SK-N-SH treated with all-trans-retinoic acid at 6 μM for 48 hours (cell line): Measurements from ENCODE around the gene COL23A1.

Source experiments
- TOX ChIP-seq: fragments of 250-450 bp; sonication (Bioruptor Pico); IDR thresholded peaks from 2 replicates; pipeline ENCODE4 v1.8.0; 2021; ENCODE audit warnings: mild to moderate bottlenecking, moderate library complexity, borderline replicate concordance
- TF ChIP-seq, protein P1 (sequence below): fragments of 250-450 bp; sonication (Bioruptor Pico); IDR thresholded peaks from 2 replicates; pipeline ENCODE4 v1.8.0; 2020; ENCODE audit warnings: mild to moderate bottlenecking, moderate library complexity, borderline replicate concordance

DNA sequence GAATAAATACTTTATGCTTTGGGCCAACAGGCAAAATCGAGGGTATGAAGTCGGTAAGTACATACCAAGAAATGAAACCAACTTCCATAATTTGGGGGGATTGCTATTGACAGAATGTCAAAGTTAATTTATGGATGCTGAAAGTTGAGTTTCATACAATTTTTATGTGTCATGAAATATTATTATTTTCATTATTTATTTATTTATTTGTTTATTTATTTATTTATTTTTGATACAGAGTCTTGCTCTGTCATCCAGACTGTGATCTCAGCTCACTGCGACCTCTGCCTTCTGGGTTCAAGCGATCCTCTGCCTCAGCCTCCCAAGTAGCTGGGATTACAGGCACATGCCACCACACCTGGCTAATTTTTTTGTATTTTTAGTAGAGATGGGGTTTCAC lies 398.5 kb downstream of the COL23A1 start:
- TF ChIP-seq, protein P1, sequence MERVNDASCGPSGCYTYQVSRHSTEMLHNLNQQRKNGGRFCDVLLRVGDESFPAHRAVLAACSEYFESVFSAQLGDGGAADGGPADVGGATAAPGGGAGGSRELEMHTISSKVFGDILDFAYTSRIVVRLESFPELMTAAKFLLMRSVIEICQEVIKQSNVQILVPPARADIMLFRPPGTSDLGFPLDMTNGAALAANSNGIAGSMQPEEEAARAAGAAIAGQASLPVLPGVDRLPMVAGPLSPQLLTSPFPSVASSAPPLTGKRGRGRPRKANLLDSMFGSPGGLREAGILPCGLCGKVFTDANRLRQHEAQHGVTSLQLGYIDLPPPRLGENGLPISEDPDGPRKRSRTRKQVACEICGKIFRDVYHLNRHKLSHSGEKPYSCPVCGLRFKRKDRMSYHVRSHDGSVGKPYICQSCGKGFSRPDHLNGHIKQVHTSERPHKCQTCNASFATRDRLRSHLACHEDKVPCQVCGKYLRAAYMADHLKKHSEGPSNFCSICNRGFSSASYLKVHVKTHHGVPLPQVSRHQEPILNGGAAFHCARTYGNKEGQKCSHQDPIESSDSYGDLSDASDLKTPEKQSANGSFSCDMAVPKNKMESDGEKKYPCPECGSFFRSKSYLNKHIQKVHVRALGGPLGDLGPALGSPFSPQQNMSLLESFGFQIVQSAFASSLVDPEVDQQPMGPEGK: no peak
- no peak for TF ChIP-seq TOX (CRISPR knock-in tag)
